HCT116 (cell line): ENCODE data around the gene GAL3ST2. TPM values are rescaled to one million over a fixed set of nuclear protein-coding genes. Genes with fewer than 3 reads are reported as not detected.

Source experiments
- ATAC-seq: fragments of 200-7000 bp; cut with Tn5 transposase; 2 replicates; pipeline ENCODE4 v1.9.1; 2020; ENCODE audit warnings: mild to moderate bottlenecking, moderate library complexity
- BruUV-seq: library from RNA; stranded (reverse); fragments of 400-500 nt; replicated peaks from 2 replicates; lab custom pipeline; 2021; lab: Mats Ljungman, UMichigan
- CTCF ChIA-PET: fragments of 300-600 bp; sonication (Branson Sonifier 250); formaldehyde crosslinking; loops from one replicate; lab custom pipeline; 2021; ENCODE audit warnings: antibody characterized with exemption; lab: Charles Lee
- POLR2A ChIA-PET: fragments of 300-600, 350-600 bp; sonication (Branson Sonifier 250); formaldehyde crosslinking; loops from one replicate; lab custom pipeline; 2021; ENCODE audit warnings: antibody characterized with exemption; lab: Charles Lee
- RAD21 ChIA-PET, 2 experiments: fragments of 300-600 bp; sonication (Branson Sonifier 250); formaldehyde crosslinking; loops; one replicate each; lab custom pipeline; 2023; ENCODE audit warnings: low total read pairs in 2 of 2; ENCODE audit not compliant: uncharacterized antibody in 2 of 2, unreplicated experiment in 2 of 2, low non-redundant PET in 1 of 2; lab: Charles Lee
- DNase-seq: peaks from one replicate; pipeline ENCODE4 v3.0.0-alpha.2; 2010; ENCODE audit warnings: low read depth, low spot score
- H2AFZ ChIP-seq: fragments of 200-600 bp; shearing (Covaris generic), sonication (generic); 2 replicates; pipeline ENCODE4 v1.6.1; 2017; ENCODE audit warnings: low read depth, mixed run types, mixed read lengths, antibody characterized with exemption, low read length; ENCODE audit not compliant: poor library complexity, severe bottlenecking
- H3K27ac ChIP-seq: 2 replicates; pipeline ENCODE4 v1.5.1; 2012; ENCODE audit warnings: low read depth, low read length
- H3K27me3 ChIP-seq: fragments of 200-600 bp; sonication (generic); 2 replicates; pipeline ENCODE4 v1.6.1; 2016; ENCODE audit warnings: mixed run types, low read length, mixed read lengths; ENCODE audit not compliant: insufficient read depth
- H3K36me3 ChIP-seq, 2 experiments: fragments of 200-500 bp in 1 of 2; fragments of 200-600 bp in 1 of 2; sonication (Bioruptor generic) in 1 of 2; sonication (generic) in 1 of 2; 2 replicates each; pipeline versions ENCODE4 v1.5.1 to v1.6.1; 2014 to 2016; ENCODE audit warnings: low read length in 2 of 2, inconsistent platforms in 1 of 2, mixed read lengths in 1 of 2, mixed run types in 1 of 2; ENCODE audit not compliant: insufficient read depth in 2 of 2, control insufficient read depth in 1 of 2
- H3K4me1 ChIP-seq, 2 experiments: fragments of 200-600 bp in 1 of 2; sonication (generic) in 1 of 2; 2 replicates each; pipeline versions ENCODE4 v1.5.1 to v1.6.1; 2012 to 2017; ENCODE audit warnings: low read length in 2 of 2, inconsistent platforms in 1 of 2, mild to moderate bottlenecking in 1 of 2, mixed read lengths in 1 of 2, mixed run types in 1 of 2, moderate library complexity in 1 of 2; ENCODE audit not compliant: insufficient read depth in 2 of 2, control insufficient read depth in 1 of 2
- H3K4me2 ChIP-seq: fragments of 200-600 bp; sonication (generic); 2 replicates; pipeline ENCODE4 v1.6.1; 2017; ENCODE audit warnings: mixed run types, low read length, mixed read lengths
- H3K4me3 ChIP-seq, 2 experiments: fragments of 200-600 bp in 1 of 2; sonication (generic) in 1 of 2; replicated peaks in 1 of 2; 2 replicates each; pipeline ENCODE4 v1.5.1; 2011 to 2016; ENCODE audit warnings: low read length in 2 of 2, control low read depth in 1 of 2, low read depth in 1 of 2, mild to moderate bottlenecking in 1 of 2, mixed read lengths in 1 of 2, mixed run types in 1 of 2
- H3K79me2 ChIP-seq: fragments of 200-600 bp; sonication (generic); 2 replicates; pipeline ENCODE4 v1.6.1; 2017; ENCODE audit warnings: mild to moderate bottlenecking, mixed run types, low read length, moderate library complexity, mixed read lengths; ENCODE audit not compliant: insufficient read depth
- H3K9ac ChIP-seq: fragments of 200-600 bp; sonication (generic); 2 replicates; pipeline ENCODE4 v1.6.1; 2016; ENCODE audit warnings: low read length, mixed read lengths
- H3K9me2 ChIP-seq: fragments of 200-600 bp; sonication (generic), shearing (Covaris generic); 2 replicates; pipeline ENCODE4 v1.6.1; 2017; ENCODE audit warnings: mixed run types, mild to moderate bottlenecking, moderate library complexity; ENCODE audit not compliant: insufficient read depth
- H3K9me3 ChIP-seq, 2 experiments: fragments of 200-500 bp in 1 of 2; fragments of 200-600 bp in 1 of 2; sonication (Bioruptor generic) in 1 of 2; sonication (generic) in 1 of 2; 2 replicates each; pipeline ENCODE4 v1.6.1; 2014 to 2017; ENCODE audit warnings: low read length in 2 of 2, mixed read lengths in 2 of 2, inconsistent platforms in 1 of 2, low read depth in 1 of 2, mild to moderate bottlenecking in 1 of 2, mixed run types in 1 of 2, moderate library complexity in 1 of 2; ENCODE audit not compliant: control insufficient read depth in 1 of 2, insufficient read depth in 1 of 2
- H4K20me1 ChIP-seq: fragments of 200-600 bp; sonication (generic), shearing (Covaris generic); 2 replicates; pipeline ENCODE4 v1.6.1; 2017; ENCODE audit warnings: mixed run types, mild to moderate bottlenecking, moderate library complexity; ENCODE audit not compliant: insufficient read depth
- CBX3 ChIP-seq: IDR thresholded peaks from 2 replicates; pipeline ENCODE4 v1.6.1; 2012; ENCODE audit warnings: low read depth
- CEBPB ChIP-seq: IDR thresholded peaks from 2 replicates; pipeline ENCODE4 v1.6.1; 2012; ENCODE audit warnings: low read depth
- ELF1 ChIP-seq: IDR thresholded peaks from 2 replicates; pipeline ENCODE4 v1.6.1; 2012; ENCODE audit warnings: low read depth, borderline replicate concordance
- EZH2 ChIP-seq: fragments of 200-600 bp; sonication (generic); IDR thresholded peaks from 2 replicates; pipeline ENCODE4 v1.6.1; 2017; ENCODE audit warnings: antibody characterized with exemption, mixed run types
- FOSL1 ChIP-seq: IDR thresholded peaks from 2 replicates; pipeline ENCODE4 v1.6.1; 2012; ENCODE audit warnings: low read depth
- JUND ChIP-seq: IDR thresholded peaks from 2 replicates; pipeline ENCODE4 v1.6.1; 2012
- POLR2AphosphoS5 ChIP-seq: IDR thresholded peaks from 2 replicates; pipeline ENCODE4 v1.6.1; 2011; ENCODE audit warnings: mild to moderate bottlenecking, low read depth, low read length, moderate library complexity
- RAD21 ChIP-seq: IDR thresholded peaks from 2 replicates; pipeline ENCODE4 v1.6.1; 2012; ENCODE audit warnings: low read depth, mild to moderate bottlenecking
- TCF7L2 ChIP-seq: IDR thresholded peaks from 2 replicates; pipeline ENCODE4 v1.7.0; 2011; ENCODE audit warnings: borderline replicate concordance, inconsistent platforms; ENCODE audit not compliant: insufficient read depth, insufficient read length; ENCODE audit errors: extremely low read depth
- YY1 ChIP-seq: IDR thresholded peaks from 2 replicates; pipeline ENCODE4 v1.6.1; 2011; ENCODE audit warnings: low read length, low read depth, moderate library complexity, mild to moderate bottlenecking; ENCODE audit not compliant: insufficient replicate concordance; ENCODE audit errors: extremely low read depth
- ZBTB33 ChIP-seq: IDR thresholded peaks from 2 replicates; pipeline ENCODE4 v1.6.1; 2011; ENCODE audit warnings: mild to moderate bottlenecking, low read length, moderate library complexity; ENCODE audit not compliant: insufficient replicate concordance; ENCODE audit errors: extremely low read depth
- ZFX ChIP-seq: fragments of 450-650 bp; IDR thresholded peaks from 2 replicates; pipeline ENCODE4 v1.6.1; 2017
- ZNF274 ChIP-seq: fragments of 200-500 bp; sonication (Bioruptor generic); IDR thresholded peaks from 2 replicates; pipeline ENCODE4 v1.6.1; 2014; ENCODE audit warnings: mild to moderate bottlenecking, low read depth, low read length, inconsistent platforms
- intact Hi-C: fragments of 100-400 bp; cut with micrococcal nuclease; formaldehyde crosslinking; loops from 2 replicates; pipeline ENCODE4 v1.10.0; 2022
- total RNA-seq: library from RNA; stranded (reverse); gene quantifications from one replicate; pipeline ENCODE4 v1.2.1, GENCODE V29; 2021; ENCODE audit not compliant: unreplicated experiment
- TF ChIP-seq, protein P1 (sequence below): IDR thresholded peaks from 2 replicates; pipeline ENCODE4 v1.6.1; 2012
- TF ChIP-seq, protein P2 (sequence below): IDR thresholded peaks from 2 replicates; pipeline ENCODE4 v1.6.1; 2012; ENCODE audit warnings: low read depth
- TF ChIP-seq, protein P3 (sequence below), 3 experiments: fragments of 200-600 bp in 1 of 3; sonication (generic) in 1 of 3; IDR thresholded peaks in 2 of 3; conservative IDR thresholded peaks in 1 of 3; 2 replicates each; pipeline ENCODE4 v1.5.1; 2012 to 2017; ENCODE audit warnings: low read depth in 2 of 3, low read length in 2 of 3, antibody characterized with exemption in 1 of 3, borderline replicate concordance in 1 of 3, control low read depth in 1 of 3, mild to moderate bottlenecking in 1 of 3, mixed read lengths in 1 of 3, mixed run types in 1 of 3, moderate library complexity in 1 of 3; ENCODE audit not compliant: insufficient read depth in 1 of 3
- TF ChIP-seq, protein P4 (sequence below): IDR thresholded peaks from 2 replicates; pipeline ENCODE4 v1.6.1; 2012

Gene GAL3ST2
- total RNA-seq, 1 experiment from 2014 or later = 0.44 TPM

DNA sequence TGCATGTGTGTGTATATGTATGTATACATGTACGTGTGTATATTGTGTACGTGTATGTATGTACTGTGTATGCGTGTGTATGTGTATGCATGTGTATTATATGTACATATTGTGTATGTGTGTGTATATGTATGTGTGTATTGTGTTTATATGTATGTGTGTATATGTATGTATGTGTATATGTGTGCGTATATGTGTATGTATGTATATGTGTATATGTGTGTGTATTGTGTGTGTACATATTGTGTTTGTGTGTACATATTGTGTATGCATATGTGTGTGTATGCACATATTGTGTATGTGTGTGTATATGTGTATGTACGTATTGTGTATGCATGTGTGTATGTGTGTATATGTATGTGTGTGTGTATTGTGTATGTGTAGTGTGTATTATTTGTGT lies 16.8 kb downstream of the GAL3ST2 start:
- RAD21 ChIA-PET = no interaction called here
- Histone ChIP-seq H3K27ac (no peak overlapping the region), H3K9me3 (no peaks in the 10 kb centered on the region), H3K4me1 (peaks cover 21 to 28% of the 10 kb centered on the region in 2 experiments), H4K20me1 (no peaks in the 10 kb centered on the region), H2AFZ (no peak overlapping the region), H3K4me2 (no peak overlapping the region), H3K79me2 (no peaks in the 10 kb centered on the region), H3K36me3 (no peaks in the 10 kb centered on the region), H3K27me3 (no peaks in the 10 kb centered on the region), H3K9me2 (no peaks in the 10 kb centered on the region), H3K9ac (no peak overlapping the region), H3K4me3 (no peak overlapping the region)
- BruUV-seq = no TSS peak
- ATAC-seq (no peak), DNase-seq (no peak)
- TF ChIP-seq CEBPB = no peak
- no peak for TF ChIP-seq RAD21
- TF ChIP-seq EZH2 = no peak
- TF ChIP-seq, protein P1, sequence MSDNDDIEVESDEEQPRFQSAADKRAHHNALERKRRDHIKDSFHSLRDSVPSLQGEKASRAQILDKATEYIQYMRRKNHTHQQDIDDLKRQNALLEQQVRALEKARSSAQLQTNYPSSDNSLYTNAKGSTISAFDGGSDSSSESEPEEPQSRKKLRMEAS = no peak
- TF ChIP-seq FOSL1 = no peak
- no peak for TF ChIP-seq ZNF274
- TF ChIP-seq ZFX = no peak
- TF ChIP-seq ZBTB33 = no peak
- no peak for TF ChIP-seq ELF1
- TF ChIP-seq, protein P2, sequence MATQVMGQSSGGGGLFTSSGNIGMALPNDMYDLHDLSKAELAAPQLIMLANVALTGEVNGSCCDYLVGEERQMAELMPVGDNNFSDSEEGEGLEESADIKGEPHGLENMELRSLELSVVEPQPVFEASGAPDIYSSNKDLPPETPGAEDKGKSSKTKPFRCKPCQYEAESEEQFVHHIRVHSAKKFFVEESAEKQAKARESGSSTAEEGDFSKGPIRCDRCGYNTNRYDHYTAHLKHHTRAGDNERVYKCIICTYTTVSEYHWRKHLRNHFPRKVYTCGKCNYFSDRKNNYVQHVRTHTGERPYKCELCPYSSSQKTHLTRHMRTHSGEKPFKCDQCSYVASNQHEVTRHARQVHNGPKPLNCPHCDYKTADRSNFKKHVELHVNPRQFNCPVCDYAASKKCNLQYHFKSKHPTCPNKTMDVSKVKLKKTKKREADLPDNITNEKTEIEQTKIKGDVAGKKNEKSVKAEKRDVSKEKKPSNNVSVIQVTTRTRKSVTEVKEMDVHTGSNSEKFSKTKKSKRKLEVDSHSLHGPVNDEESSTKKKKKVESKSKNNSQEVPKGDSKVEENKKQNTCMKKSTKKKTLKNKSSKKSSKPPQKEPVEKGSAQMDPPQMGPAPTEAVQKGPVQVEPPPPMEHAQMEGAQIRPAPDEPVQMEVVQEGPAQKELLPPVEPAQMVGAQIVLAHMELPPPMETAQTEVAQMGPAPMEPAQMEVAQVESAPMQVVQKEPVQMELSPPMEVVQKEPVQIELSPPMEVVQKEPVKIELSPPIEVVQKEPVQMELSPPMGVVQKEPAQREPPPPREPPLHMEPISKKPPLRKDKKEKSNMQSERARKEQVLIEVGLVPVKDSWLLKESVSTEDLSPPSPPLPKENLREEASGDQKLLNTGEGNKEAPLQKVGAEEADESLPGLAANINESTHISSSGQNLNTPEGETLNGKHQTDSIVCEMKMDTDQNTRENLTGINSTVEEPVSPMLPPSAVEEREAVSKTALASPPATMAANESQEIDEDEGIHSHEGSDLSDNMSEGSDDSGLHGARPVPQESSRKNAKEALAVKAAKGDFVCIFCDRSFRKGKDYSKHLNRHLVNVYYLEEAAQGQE = no peak
- no peak for TF ChIP-seq CBX3
- TF ChIP-seq YY1 = no peak
- no peak for TF ChIP-seq TCF7L2
- TF ChIP-seq JUND = no peak
- TF ChIP-seq, protein P3, sequence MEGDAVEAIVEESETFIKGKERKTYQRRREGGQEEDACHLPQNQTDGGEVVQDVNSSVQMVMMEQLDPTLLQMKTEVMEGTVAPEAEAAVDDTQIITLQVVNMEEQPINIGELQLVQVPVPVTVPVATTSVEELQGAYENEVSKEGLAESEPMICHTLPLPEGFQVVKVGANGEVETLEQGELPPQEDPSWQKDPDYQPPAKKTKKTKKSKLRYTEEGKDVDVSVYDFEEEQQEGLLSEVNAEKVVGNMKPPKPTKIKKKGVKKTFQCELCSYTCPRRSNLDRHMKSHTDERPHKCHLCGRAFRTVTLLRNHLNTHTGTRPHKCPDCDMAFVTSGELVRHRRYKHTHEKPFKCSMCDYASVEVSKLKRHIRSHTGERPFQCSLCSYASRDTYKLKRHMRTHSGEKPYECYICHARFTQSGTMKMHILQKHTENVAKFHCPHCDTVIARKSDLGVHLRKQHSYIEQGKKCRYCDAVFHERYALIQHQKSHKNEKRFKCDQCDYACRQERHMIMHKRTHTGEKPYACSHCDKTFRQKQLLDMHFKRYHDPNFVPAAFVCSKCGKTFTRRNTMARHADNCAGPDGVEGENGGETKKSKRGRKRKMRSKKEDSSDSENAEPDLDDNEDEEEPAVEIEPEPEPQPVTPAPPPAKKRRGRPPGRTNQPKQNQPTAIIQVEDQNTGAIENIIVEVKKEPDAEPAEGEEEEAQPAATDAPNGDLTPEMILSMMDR (IDR thresholded peaks at IDR 0.05 in 2 of 3, conservative IDR thresholded peaks at IDR 0.05 in 1 of 3; ENCODE audit: borderline replicate concordance in 1 of 3, insufficient read depth in 1 of 3, low read depth in 2 of 3, low read length in 2 of 3) = no peak
- TF ChIP-seq, protein P4, sequence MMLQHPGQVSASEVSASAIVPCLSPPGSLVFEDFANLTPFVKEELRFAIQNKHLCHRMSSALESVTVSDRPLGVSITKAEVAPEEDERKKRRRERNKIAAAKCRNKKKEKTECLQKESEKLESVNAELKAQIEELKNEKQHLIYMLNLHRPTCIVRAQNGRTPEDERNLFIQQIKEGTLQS = no peak
- no peak for TF ChIP-seq POLR2AphosphoS5
- CTCF ChIA-PET = no interaction called here
- intact Hi-C loops = no loop called here
- POLR2A ChIA-PET = no interaction called here
